K562 (cell line): Measurements from ENCODE around the gene ZSWIM9. TPM values are rescaled to one million over a fixed set of nuclear protein-coding genes. Genes with fewer than 3 reads are reported as not detected.

ENCODE experiments used
- ATAC-seq: fragments of 200-7000 bp; cut with Tn5 transposase; 3 replicates; pipeline ENCODE4 v1.9.1; 2020; ENCODE audit warnings: moderate library complexity
- BruUV-seq: library from RNA; stranded (reverse); fragments of 400-500 nt; replicated peaks from 2 replicates; lab custom pipeline; 2021; lab: Mats Ljungman, UMichigan
- CTCF ChIA-PET: fragments of 300-600 bp; formaldehyde crosslinking; extraction: SDS; loops from one replicate; lab custom pipeline; 2021; ENCODE audit warnings: low intra/inter-chr PET ratio; lab: Yijun Ruan, JAX
- POLR2A ChIA-PET: fragments of 300-600, 350-650 bp; sonication (Branson Sonifier 250); formaldehyde crosslinking; extraction: SDS; loops from one replicate; lab custom pipeline; 2021; ENCODE audit warnings: antibody characterized with exemption, inconsistent platforms; lab: Yijun Ruan, JAX
- DNase-seq, 4 experiments: peaks; one replicate each; pipeline versions ENCODE4 v3.0.0 to v3.0.0-alpha.2; 2011 to 2018; ENCODE audit warnings: low spot score in 3 of 4, mixed read lengths in 3 of 4; ENCODE audit errors: extremely low read depth in 1 of 4
- FAIRE-seq: peaks from 2 replicates; lab custom pipeline; 2011; peaks lifted over from hg19 to GRCh38; lab: Jason Lieb, UNC
- H2AFZ ChIP-seq: 2 replicates; pipeline ENCODE4 v1.6.0; 2011; ENCODE audit warnings: low read depth, low read length, control low read depth, inconsistent platforms
- H3K27ac ChIP-seq: fragments of 200-600 bp; 3 replicates; pipeline ENCODE4 v1.8.0; 2011; ENCODE audit warnings: low read depth, mild to moderate bottlenecking, control low read depth, inconsistent platforms, low read length, moderate library complexity, mixed read lengths; ENCODE audit errors: extremely low read depth
- H3K27me3 ChIP-seq, 2 experiments: fragments of 300-600 bp in 1 of 2; 2 replicates in 1 of 2; 3 replicates in 1 of 2; pipeline versions ENCODE4 v1.6.0 to v1.8.0; 2011; ENCODE audit warnings: inconsistent platforms in 2 of 2, low read length in 2 of 2, mild to moderate bottlenecking in 1 of 2, mixed read lengths in 1 of 2, moderate library complexity in 1 of 2; ENCODE audit not compliant: control insufficient read depth in 2 of 2, insufficient read depth in 2 of 2
- H3K36me3 ChIP-seq: fragments of 300-600 bp; 3 replicates; pipeline ENCODE4 v1.8.0; 2011; ENCODE audit warnings: mild to moderate bottlenecking, low read length, inconsistent platforms; ENCODE audit not compliant: control insufficient read depth, insufficient read depth
- H3K4me1 ChIP-seq, 2 experiments: fragments of 200-600 bp in 1 of 2; replicated peaks in 1 of 2; 2 replicates in 1 of 2; 3 replicates in 1 of 2; pipeline versions ENCODE4 v1.5.1 to v1.8.0; 2011; ENCODE audit warnings: inconsistent platforms in 2 of 2, low read length in 2 of 2, mild to moderate bottlenecking in 1 of 2, mixed read lengths in 1 of 2, moderate library complexity in 1 of 2; ENCODE audit not compliant: control insufficient read depth in 2 of 2, insufficient read depth in 2 of 2
- H3K4me2 ChIP-seq: 2 replicates; pipeline ENCODE4 v1.6.1; 2011; ENCODE audit warnings: low read length, control low read depth, inconsistent platforms, mixed read lengths; ENCODE audit not compliant: insufficient read depth
- H3K4me3 ChIP-seq: fragments of 200-600 bp; sonication (generic), shearing (Covaris generic); 2 replicates; pipeline ENCODE4 v1.5.1; 2016; ENCODE audit warnings: control low read depth, inconsistent platforms
- H3K79me2 ChIP-seq: fragments of 200-600 bp; 3 replicates; pipeline ENCODE4 v1.8.0; 2011; ENCODE audit warnings: low read length, inconsistent platforms; ENCODE audit not compliant: control insufficient read depth, insufficient read depth
- H3K9ac ChIP-seq, 2 experiments: 2 replicates each; pipeline versions ENCODE4 v1.6.0 to v1.6.1; 2011; ENCODE audit warnings: low read depth in 2 of 2, low read length in 2 of 2, control low read depth in 1 of 2, inconsistent platforms in 1 of 2, mild to moderate bottlenecking in 1 of 2, mixed read lengths in 1 of 2; ENCODE audit not compliant: insufficient read depth in 1 of 2
- H3K9me1 ChIP-seq: one replicate; pipeline ENCODE4 v1.6.0; 2011; ENCODE audit warnings: inconsistent platforms, mild to moderate bottlenecking, low read length, moderate library complexity; ENCODE audit not compliant: control insufficient read depth, insufficient read depth
- H3K9me3 ChIP-seq: replicated peaks from 2 replicates; pipeline ENCODE4 v1.5.1; 2011; ENCODE audit warnings: low read depth, low read length, inconsistent platforms; ENCODE audit not compliant: control insufficient read depth, insufficient read depth
- H4K20me1 ChIP-seq: replicated peaks from 2 replicates; pipeline ENCODE4 v1.6.1; 2011; ENCODE audit warnings: low read length, inconsistent platforms, mixed read lengths; ENCODE audit not compliant: control insufficient read depth, insufficient read depth
- CEBPG ChIP-seq, 3 experiments: fragments of 200-800 bp in 1 of 3; sonication (Bioruptor generic) in 1 of 3; sonication (generic) in 1 of 3; formaldehyde crosslinking in 1 of 3; IDR thresholded peaks in 2 of 3; conservative IDR thresholded peaks in 1 of 3; 2 replicates each; pipeline versions ENCODE4 v1.6.1 to v1.8.0; 2016 to 2022; ENCODE audit warnings: missing compliant biosample characterization in 2 of 3, missing genetic modification characterization in 2 of 3, mild to moderate bottlenecking in 1 of 3, missing genetic modification reagents in 1 of 3
- ELF4 ChIP-seq: fragments of 450-650 bp; formaldehyde crosslinking; IDR thresholded peaks from 2 replicates; pipeline ENCODE4 v1.4.0; 2022; ENCODE audit warnings: missing genetic modification characterization
- GMEB1 ChIP-seq: fragments of 250-450 bp; sonication (Bioruptor Pico); IDR thresholded peaks from 2 replicates; pipeline ENCODE4 v1.4.0; 2020; ENCODE audit warnings: mild to moderate bottlenecking
- HDAC1 ChIP-seq, 2 experiments: fragments of 450-650 bp; IDR thresholded peaks; 2 replicates each; pipeline ENCODE4 v1.6.1; 2016 to 2017; ENCODE audit warnings: inconsistent platforms in 1 of 2, mild to moderate bottlenecking in 1 of 2, moderate library complexity in 1 of 2
- KLF6 ChIP-seq: fragments of 250-450 bp; sonication (Bioruptor Pico); IDR thresholded peaks from 2 replicates; pipeline ENCODE4 v1.4.0; 2020; ENCODE audit warnings: mild to moderate bottlenecking, moderate library complexity, borderline replicate concordance
- NFATC3 ChIP-seq: fragments of 450-650 bp; IDR thresholded peaks from 2 replicates; pipeline ENCODE4 v1.6.1; 2017; ENCODE audit warnings: mild to moderate bottlenecking
- NR2C1 ChIP-seq, 2 experiments: fragments of 450-650 bp; IDR thresholded peaks; 2 replicates each; pipeline ENCODE4 v1.6.1; 2017; ENCODE audit warnings: mild to moderate bottlenecking in 2 of 2, antibody characterized with exemption in 1 of 2, inconsistent platforms in 1 of 2, missing compliant biosample characterization in 1 of 2, missing genetic modification characterization in 1 of 2
- TRIM24 ChIP-seq, 2 experiments: fragments of 450-650 bp; IDR thresholded peaks; 2 replicates each; pipeline ENCODE4 v1.6.1; 2016
- XRCC5 ChIP-seq: fragments of 200-400 bp; formaldehyde crosslinking; IDR thresholded peaks from 2 replicates; pipeline ENCODE4 v1.6.1; 2017; ENCODE audit warnings: low read depth, mild to moderate bottlenecking, low read length
- ZNF121 ChIP-seq: sonication (generic); formaldehyde crosslinking; conservative IDR thresholded peaks from 2 replicates; pipeline ENCODE4 v1.8.0; 2022; ENCODE audit warnings: missing genetic modification reagents
- ZNF134 ChIP-seq: fragments of 250-450 bp; sonication (Bioruptor Pico); conservative IDR thresholded peaks from 2 replicates; pipeline ENCODE4 v1.4.0; 2020
- WGBS: fragments of 100-300 bp; shearing (Covaris generic); methylation state at CpG from one replicate; pipeline ENCODE4 v1.1.6; 2016; ENCODE audit warnings: low coverage, mixed read lengths; ENCODE audit not compliant: insufficient coverage; ENCODE audit errors: missing lambda C conversion rate; 5-methylcytosine and 5-hydroxymethylcytosine counted together
- in situ Hi-C: fragments of 300-500 bp; cut with MboI; formaldehyde crosslinking; loops from 4 replicates; pipeline ENCODE4 v1.15.0; 2018; ENCODE audit warnings: inconsistent platforms, mixed read lengths
- intact Hi-C: fragments of 100-400 bp; cut with micrococcal nuclease; formaldehyde crosslinking; loops from 2 replicates; pipeline ENCODE4 v1.14.2; 2022
- polyA plus RNA-seq, 8 experiments: library from polyadenylated mRNA; depleted of rRNA in 4 of 8; stranded (reverse) in 5 of 8; unstranded in 3 of 8; fragments of >200 nt; fragmentation: Nextera tagmentation in 2 of 8; fragmentation: Illumina TruSeq in 1 of 8; extraction: Ambion mirVana in 2 of 8; extraction: Trizol in 1 of 8; gene quantifications; 2 replicates each; pipeline versions ENCODE4 v1.2.1 to v1.2.3, GENCODE V29; 2011 to 2014; ENCODE audit warnings: inconsistent platforms in 1 of 8, missing spikeins in 1 of 8
- total RNA-seq, 7 experiments: library from RNA; depleted of rRNA in 6 of 7; stranded (reverse); fragments of >200 nt in 6 of 7; fragmentation: Illumina TruSeq in 2 of 7; extraction: Trizol in 2 of 7; gene quantifications; 2 replicates each; pipeline versions ENCODE4 v1.2.1 to v1.2.3, GENCODE V29; 2011 to 2021; ENCODE audit warnings: low replicate concordance in 1 of 7
- TF ChIP-seq, protein P1 (sequence below): fragments of 450-650 bp; formaldehyde crosslinking; IDR thresholded peaks from 2 replicates; pipeline ENCODE4 v1.4.0; 2020; ENCODE audit warnings: mild to moderate bottlenecking, moderate library complexity
- TF ChIP-seq, protein P2 (sequence below), 2 experiments: fragments of 450-650 bp in 1 of 2; sonication (generic) in 1 of 2; formaldehyde crosslinking in 1 of 2; IDR thresholded peaks in 1 of 2; conservative IDR thresholded peaks in 1 of 2; 2 replicates each; pipeline versions ENCODE4 v1.6.1 to v1.8.1; 2016 to 2023; ENCODE audit warnings: mild to moderate bottlenecking in 2 of 2, moderate library complexity in 2 of 2, inconsistent platforms in 1 of 2, missing genetic modification reagents in 1 of 2

The ZSWIM9 gene
- total and polyA plus RNA-seq, 9 of the 15 experiments (the other 6 are each of a cell fraction or from before 2014, with no cell fraction given), result 0.04 to 1.4 (median 0.34) TPM; not detected in 1

GRCh38 chr19:48247212-48247611 lies 76.7 kb downstream of the ZSWIM9 start:
- POLR2A ChIA-PET, result no interaction called here
- BruUV-seq, result no TSS peak
- TF ChIP-seq NFATC3 (no peak), HDAC1 (IDR thresholded peaks at IDR 0.05) (no peak), GMEB1 (CRISPR knock-in tag) (no peak), NR2C1 (IDR thresholded peaks at IDR 0.05) (no peak), NR2C1 (tag; IDR thresholded peaks at IDR 0.05) (0 out of 2 replicates have a peak, but pooled peaks have one; percentile 29), ELF4 (no peak), TRIM24 (IDR thresholded peaks at IDR 0.05) (peak in 1 of 2 experiments; percentile 42; a peak in 1 of 4 replicates), ZNF134 (no peak), CEBPG (CRISPR knock-in tag; IDR thresholded peaks at IDR 0.05) (no peak), CEBPG (tag; conservative IDR thresholded peaks at IDR 0.05 in 1 of 2, IDR thresholded peaks at IDR 0.05 in 1 of 2) (peak; percentile 28 to 72; a peak in 2 of 4 replicates), KLF6 (CRISPR knock-in tag) (no peak), XRCC5 (no peak), ZNF121 (CRISPR knock-in tag) (no peak)
- TF ChIP-seq, protein P1, sequence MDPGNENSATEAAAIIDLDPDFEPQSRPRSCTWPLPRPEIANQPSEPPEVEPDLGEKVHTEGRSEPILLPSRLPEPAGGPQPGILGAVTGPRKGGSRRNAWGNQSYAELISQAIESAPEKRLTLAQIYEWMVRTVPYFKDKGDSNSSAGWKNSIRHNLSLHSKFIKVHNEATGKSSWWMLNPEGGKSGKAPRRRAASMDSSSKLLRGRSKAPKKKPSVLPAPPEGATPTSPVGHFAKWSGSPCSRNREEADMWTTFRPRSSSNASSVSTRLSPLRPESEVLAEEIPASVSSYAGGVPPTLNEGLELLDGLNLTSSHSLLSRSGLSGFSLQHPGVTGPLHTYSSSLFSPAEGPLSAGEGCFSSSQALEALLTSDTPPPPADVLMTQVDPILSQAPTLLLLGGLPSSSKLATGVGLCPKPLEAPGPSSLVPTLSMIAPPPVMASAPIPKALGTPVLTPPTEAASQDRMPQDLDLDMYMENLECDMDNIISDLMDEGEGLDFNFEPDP (CRISPR knock-in tag), result no peak
- TF ChIP-seq, protein P2, sequence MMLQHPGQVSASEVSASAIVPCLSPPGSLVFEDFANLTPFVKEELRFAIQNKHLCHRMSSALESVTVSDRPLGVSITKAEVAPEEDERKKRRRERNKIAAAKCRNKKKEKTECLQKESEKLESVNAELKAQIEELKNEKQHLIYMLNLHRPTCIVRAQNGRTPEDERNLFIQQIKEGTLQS (IDR thresholded peaks at IDR 0.05), result peak; percentile 74
- TF ChIP-seq, protein P2 (CRISPR knock-in tag; conservative IDR thresholded peaks at IDR 0.05), result no peak

More at GRCh38 chr19:48247212-48247611, 76.7 kb downstream of the ZSWIM9 start:
- no peak overlapping the region for H3K9ac ChIP-seq
- in situ Hi-C loops (no loop called here), intact Hi-C loops (no loop called here)
- DNase-seq (no peak), ATAC-seq (no peak), FAIRE-seq (no peak)
- H3K9me1 ChIP-seq, result no peaks in the 10 kb centered on the region
- CTCF ChIA-PET, result interaction anchor here (0.6 kb wide), 1 partner anchor 466 kb away, joined by 3 read pairs; no protein-coding TSS in a partner anchor
- no peak overlapping the region for H3K4me2 ChIP-seq
- H3K36me3 ChIP-seq, result peaks cover 21% of the 10 kb centered on the region; the same call in 2 of the 3 replicates
- no peaks in the 10 kb centered on the region for H3K9me3 ChIP-seq
- no peak overlapping the region for H3K4me3 ChIP-seq
- no peak overlapping the region for H2AFZ ChIP-seq
- H3K79me2 ChIP-seq, result peaks cover 3% of the 10 kb centered on the region; the same call in 1 of the 3 replicates
- 81% methylated on average over 3 of the region's 3 CpGs for WGBS
- no peaks in the 10 kb centered on the region for H4K20me1 ChIP-seq
- no peaks in the 10 kb centered on the region for H3K27me3 ChIP-seq
- H3K4me1 ChIP-seq, result peaks cover 4 to 20% of the 10 kb centered on the region in 2 experiments; a peak in 2 of 5 replicates
- H3K27ac ChIP-seq, result no peak overlapping the region
